PC-9 (cell line): ENCODE data around the gene BOD1.

ENCODE experiments used
- CTCF ChIP-seq: fragments of 200-600 bp; sonication (generic); conservative IDR thresholded peaks from 2 replicates; pipeline ENCODE4 v1.6.1; 2017; ENCODE audit warnings: mixed run types, antibody characterized with exemption, mild to moderate bottlenecking, moderate library complexity
- EZH2 ChIP-seq: fragments of 200-600 bp; sonication (generic); IDR thresholded peaks from 2 replicates; pipeline ENCODE4 v1.8.0; 2017; ENCODE audit warnings: antibody characterized with exemption, low read depth

DNA sequence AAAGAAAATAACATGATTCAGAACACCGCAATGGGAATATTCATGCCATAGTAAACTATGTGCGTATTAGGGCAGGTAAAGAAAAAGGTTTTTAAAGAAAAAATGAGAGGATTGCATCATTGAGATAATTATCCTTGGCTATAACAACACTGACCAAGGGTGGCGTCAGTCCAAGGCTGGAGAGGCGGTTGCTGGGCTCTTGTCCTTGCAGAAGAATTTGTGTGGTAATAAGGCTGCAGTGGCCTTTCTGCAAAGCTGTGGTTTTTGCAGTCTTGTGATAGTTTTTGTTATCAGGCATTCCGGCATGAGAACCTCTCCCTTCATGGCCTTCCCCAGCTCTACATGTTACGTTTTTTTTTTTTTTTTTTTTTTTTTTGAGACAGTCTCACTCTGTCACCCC is 14.0 kb downstream of the BOD1 start:
- TF ChIP-seq CTCF (no peak), EZH2 (no peak)
